Central memory CD8-positive, alpha-beta T cell (primary cell): Measurements from ENCODE around the gene SHISA6.

Experiments used
- ATAC-seq: fragments of 150-1000 bp; cut with Tn5 transposase; replicated peaks from 2 replicates; pipeline ENCODE4 v1.10.0; 2022; ENCODE audit warnings: mild to moderate bottlenecking, moderate FRiP score, moderate number of reproducible peaks; ENCODE audit not compliant: poor library complexity, severe bottlenecking; ENCODE audit errors: extremely low read depth
- DNase-seq, 2 donors: peaks; one replicate each; pipeline ENCODE4 v3.0.0; 2021; ENCODE audit warnings: low spot score in 2 of 2
- H3K27ac Mint-ChIP-seq: one replicate; pipeline ENCODE4 v1.8.0; 2022; ENCODE audit warnings: low read depth, mild to moderate bottlenecking, moderate library complexity, mixed read lengths
- H3K27me3 Mint-ChIP-seq: one replicate; pipeline ENCODE4 v1.8.0; 2022; ENCODE audit warnings: mixed read lengths
- H3K36me3 Mint-ChIP-seq: one replicate; pipeline ENCODE4 v1.8.0; 2022; ENCODE audit warnings: mild to moderate bottlenecking, moderate library complexity, mixed read lengths; ENCODE audit not compliant: insufficient read depth
- H3K4me1 Mint-ChIP-seq: one replicate; pipeline ENCODE4 v1.8.0; 2022; ENCODE audit warnings: mixed read lengths
- H3K4me3 Mint-ChIP-seq: one replicate; pipeline ENCODE4 v1.8.0; 2022; ENCODE audit warnings: mild to moderate bottlenecking, moderate library complexity, mixed read lengths
- H3K9me3 Mint-ChIP-seq: one replicate; pipeline ENCODE4 v1.8.0; 2022; ENCODE audit warnings: mixed read lengths

SHISA6 gene

GRCh38 chr17:11273596-11273995 lies 32.6 kb downstream of the SHISA6 start:
- no peak for DNase-seq
- Mint-ChIP-seq H3K27me3 (no peaks in the 10 kb centered on the region), H3K4me3 (no peak overlapping the region), H3K36me3 (no peaks in the 10 kb centered on the region), H3K27ac (no peak overlapping the region), H3K4me1 (no peaks in the 10 kb centered on the region), H3K9me3 (peaks cover 11% of the 10 kb centered on the region)
- ATAC-seq, result no peak

DNA sequence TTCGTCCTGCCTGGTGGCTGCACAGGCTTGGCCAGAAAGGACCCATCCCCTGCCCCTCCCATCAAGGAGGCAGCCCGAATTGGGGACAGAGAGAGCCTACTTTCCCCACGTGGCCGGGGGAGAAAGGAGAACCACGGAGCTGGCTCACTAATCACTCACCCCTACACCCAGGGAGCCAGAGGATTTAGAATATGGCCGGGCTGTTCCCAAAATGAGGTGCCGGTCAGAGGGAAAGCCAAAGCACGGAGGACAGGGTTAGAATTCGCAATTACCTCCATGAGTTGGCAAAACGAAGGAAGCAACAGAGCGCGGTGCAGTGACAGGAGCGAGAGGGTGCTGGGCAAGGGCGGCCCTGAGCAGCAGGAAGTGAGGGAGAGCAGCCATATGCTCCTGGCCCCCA lies 33.1 kb downstream of the SHISA6 start:
- no peaks in the 10 kb centered on the region for H3K36me3 Mint-ChIP-seq
- DNase-seq (no peak), ATAC-seq (no peak)
- H3K27me3 Mint-ChIP-seq, result no peaks in the 10 kb centered on the region
- peaks cover 10% of the 10 kb centered on the region for H3K9me3 Mint-ChIP-seq
- H3K27ac Mint-ChIP-seq, result no peak overlapping the region
- no peaks in the 10 kb centered on the region for H3K4me1 Mint-ChIP-seq
- H3K4me3 Mint-ChIP-seq, result no peak overlapping the region

DNA sequence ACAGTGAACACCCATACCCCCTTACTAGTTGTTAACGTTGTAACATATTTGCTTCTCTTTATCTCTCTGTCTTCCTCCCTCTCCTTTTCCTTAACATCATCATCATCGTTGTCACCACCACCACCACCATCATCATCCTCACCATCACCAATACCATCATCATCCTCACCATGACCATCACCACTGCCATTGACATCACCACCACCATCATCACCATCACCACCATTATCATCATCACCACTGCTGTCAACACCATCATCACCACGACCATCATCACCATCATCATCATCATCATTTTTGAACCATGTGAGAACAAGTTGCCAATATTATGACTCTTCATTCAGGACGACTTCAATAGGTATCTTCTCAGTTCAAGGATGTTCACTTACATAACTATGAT lies 35.5 kb downstream of the SHISA6 start:
- no peaks in the 10 kb centered on the region for H3K27me3 Mint-ChIP-seq
- ATAC-seq (no peak), DNase-seq (no peak)
- H3K4me3 Mint-ChIP-seq, result no peak overlapping the region
- no peak overlapping the region for H3K27ac Mint-ChIP-seq
- H3K9me3 Mint-ChIP-seq, result peaks cover 10% of the 10 kb centered on the region
- H3K4me1 Mint-ChIP-seq, result no peaks in the 10 kb centered on the region
- H3K36me3 Mint-ChIP-seq, result no peaks in the 10 kb centered on the region

DNA sequence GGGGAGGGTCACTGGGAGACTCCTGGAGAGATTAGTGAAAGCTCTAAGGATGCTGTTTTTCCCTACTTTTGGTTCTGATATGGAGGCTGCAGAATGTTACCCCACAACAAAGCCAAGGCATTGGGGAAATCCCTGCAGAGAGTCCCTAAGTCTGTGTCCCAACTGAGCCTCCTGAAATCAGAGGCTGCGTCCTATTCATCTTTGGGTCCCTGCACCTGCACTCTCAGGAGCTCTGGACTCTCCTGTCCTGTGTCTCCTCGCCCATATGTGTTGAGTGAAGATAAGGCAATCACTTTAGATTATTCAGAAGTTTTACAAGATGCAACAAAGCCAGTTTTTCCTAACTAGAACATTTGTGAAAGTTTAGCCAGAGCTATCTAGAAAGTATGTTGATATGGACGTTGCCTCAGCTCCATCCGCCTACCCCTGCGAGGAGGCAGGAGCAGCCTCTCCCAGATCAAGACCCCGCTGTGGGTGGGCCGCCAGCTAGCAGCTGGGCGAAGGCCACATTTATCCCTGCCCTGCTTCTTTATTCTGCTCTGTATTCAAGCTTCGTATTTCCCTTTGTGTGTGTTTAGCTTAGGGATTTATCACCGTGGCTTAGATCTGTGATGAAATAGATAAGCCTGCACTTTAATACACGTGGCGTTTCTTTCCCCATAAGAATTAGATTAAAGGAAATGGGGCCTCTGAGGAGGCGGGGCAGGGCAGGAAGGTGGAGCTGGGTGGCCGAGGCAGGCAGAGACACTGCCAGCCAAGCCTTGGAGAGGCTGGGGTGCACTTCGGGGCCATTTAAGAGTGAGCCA lies 37.4 kb downstream of the SHISA6 start:
- Mint-ChIP-seq H3K4me1 (no peaks in the 10 kb centered on the region), H3K9me3 (peaks cover 5% of the 10 kb centered on the region), H3K27ac (no peak overlapping the region), H3K36me3 (no peaks in the 10 kb centered on the region), H3K4me3 (no peak overlapping the region), H3K27me3 (no peaks in the 10 kb centered on the region)
- DNase-seq, result no peak
- no peak for ATAC-seq

DNA sequence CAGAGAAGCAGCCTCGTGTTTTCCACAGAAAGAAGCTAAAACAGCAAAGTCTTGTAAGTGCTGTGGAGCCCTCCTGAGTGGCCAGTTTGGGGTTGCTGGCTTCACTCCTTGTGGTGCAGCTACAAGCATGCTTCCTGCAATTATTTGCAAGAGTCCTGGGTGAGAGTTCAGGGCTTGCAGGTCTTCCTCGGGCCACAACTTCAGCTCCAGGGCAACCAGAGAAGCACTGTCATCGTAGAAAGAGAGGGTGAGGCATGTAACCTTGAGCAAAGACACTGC lies 37.9 kb downstream of the SHISA6 start:
- H3K4me1 Mint-ChIP-seq, result no peaks in the 10 kb centered on the region
- ATAC-seq (no peak), DNase-seq (no peak)
- no peaks in the 10 kb centered on the region for H3K27me3 Mint-ChIP-seq
- H3K4me3 Mint-ChIP-seq, result no peak overlapping the region
- H3K36me3 Mint-ChIP-seq, result no peaks in the 10 kb centered on the region
- peaks cover 5% of the 10 kb centered on the region for H3K9me3 Mint-ChIP-seq
- H3K27ac Mint-ChIP-seq, result no peak overlapping the region

DNA sequence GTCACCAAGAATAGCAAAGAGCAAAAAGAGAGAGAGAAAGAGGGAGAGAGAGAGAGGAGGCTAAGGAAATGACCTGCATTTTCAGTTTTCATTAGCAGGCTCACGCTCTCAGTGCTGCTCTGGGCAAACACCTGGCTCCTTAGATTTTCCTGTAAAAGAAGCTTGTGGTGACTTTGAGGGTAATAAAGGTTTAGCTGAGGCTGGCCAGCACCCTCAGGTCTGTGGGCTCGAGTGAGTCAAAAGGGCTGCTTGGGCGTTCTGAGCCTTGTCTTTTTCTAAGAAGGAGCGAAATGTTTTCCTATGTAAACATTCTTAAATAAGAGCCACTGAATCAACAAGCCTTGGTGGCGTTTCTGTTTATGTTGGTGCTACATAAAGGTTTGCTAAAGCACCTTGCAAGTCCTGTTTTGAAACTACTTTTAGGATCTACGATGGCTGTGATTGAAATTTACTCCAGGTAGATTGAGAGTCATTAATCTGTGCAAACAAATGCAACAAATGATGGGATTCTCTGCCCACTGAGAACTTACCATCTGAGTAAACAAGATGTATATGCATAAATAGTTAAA lies 38.8 kb downstream of the SHISA6 start:
- Mint-ChIP-seq H3K36me3 (no peaks in the 10 kb centered on the region), H3K27ac (no peak overlapping the region), H3K4me3 (no peak overlapping the region), H3K27me3 (no peaks in the 10 kb centered on the region), H3K9me3 (peaks cover 12% of the 10 kb centered on the region), H3K4me1 (no peaks in the 10 kb centered on the region)
- ATAC-seq, result no peak
- DNase-seq, result no peak

DNA sequence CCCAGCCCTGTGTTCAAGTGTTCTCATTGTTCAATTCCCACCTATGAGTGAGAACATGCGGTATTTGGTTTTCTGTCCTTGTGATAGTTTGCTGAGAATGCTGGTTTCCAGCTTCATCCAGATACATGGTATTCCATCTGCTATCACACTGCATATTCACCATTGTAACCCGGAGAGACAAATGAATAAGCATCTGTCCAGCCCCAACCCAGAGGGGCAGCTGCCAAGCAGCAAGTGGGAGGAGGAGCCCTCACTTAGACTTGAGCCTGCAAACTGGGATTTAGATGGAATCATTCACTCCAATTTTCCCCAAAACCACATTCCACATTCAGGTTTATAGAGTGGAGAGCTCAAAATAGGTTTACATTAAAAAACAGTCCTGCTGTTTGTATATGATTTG lies 41.6 kb downstream of the SHISA6 start:
- Mint-ChIP-seq H3K9me3 (peaks cover 12% of the 10 kb centered on the region), H3K4me3 (no peak overlapping the region), H3K36me3 (no peaks in the 10 kb centered on the region), H3K27ac (no peak overlapping the region), H3K27me3 (no peaks in the 10 kb centered on the region), H3K4me1 (no peaks in the 10 kb centered on the region)
- DNase-seq (no peak), ATAC-seq (no peak)

GRCh38 chr17:11284811-11285210 lies 43.8 kb downstream of the SHISA6 start:
- H3K27me3 Mint-ChIP-seq, result no peaks in the 10 kb centered on the region
- H3K4me3 Mint-ChIP-seq, result no peak overlapping the region
- H3K36me3 Mint-ChIP-seq, result no peaks in the 10 kb centered on the region
- DNase-seq (no peak), ATAC-seq (no peak)
- no peaks in the 10 kb centered on the region for H3K4me1 Mint-ChIP-seq
- no peak overlapping the region for H3K27ac Mint-ChIP-seq
- peaks cover 12% of the 10 kb centered on the region for H3K9me3 Mint-ChIP-seq

DNA sequence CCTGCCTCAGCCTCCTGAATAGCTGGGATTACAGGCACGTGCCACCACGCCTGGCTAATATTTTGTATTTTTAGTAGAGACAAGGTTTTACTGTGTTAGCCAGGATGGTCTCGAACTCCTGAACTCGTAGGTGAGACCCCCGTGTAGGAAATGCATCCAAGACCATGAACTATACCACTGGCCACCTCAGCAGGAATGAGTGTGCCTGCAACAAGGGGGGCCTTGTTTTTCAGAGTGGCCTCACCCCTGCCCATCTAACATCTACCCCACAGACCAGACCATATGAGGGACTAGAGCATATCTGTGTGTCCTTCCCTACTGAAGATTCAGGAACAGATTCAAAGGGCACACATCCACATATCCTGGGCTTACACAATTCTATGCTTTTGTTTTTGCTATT lies 44.9 kb downstream of the SHISA6 start:
- Mint-ChIP-seq H3K4me1 (no peaks in the 10 kb centered on the region), H3K4me3 (no peak overlapping the region), H3K9me3 (peaks cover 12% of the 10 kb centered on the region), H3K27me3 (no peaks in the 10 kb centered on the region), H3K36me3 (no peaks in the 10 kb centered on the region), H3K27ac (no peak overlapping the region)
- no peak for ATAC-seq
- DNase-seq, result no peak

DNA sequence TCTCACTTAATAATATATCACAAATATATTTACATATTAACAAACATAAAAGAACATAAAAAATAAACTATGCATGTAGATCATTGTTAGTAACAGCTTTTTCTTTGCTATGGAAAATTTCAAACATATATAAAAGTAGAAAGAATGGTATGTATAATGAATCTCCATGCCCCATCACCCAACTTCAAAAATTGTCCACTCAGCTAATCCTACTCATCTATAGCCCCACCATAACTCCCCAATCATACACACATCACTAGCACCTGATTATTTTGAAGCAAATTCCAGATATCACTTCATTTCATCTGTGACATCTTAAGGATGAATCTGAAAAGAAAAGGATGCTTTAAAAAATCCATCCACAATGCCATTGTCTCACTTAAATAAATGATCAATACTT lies 46.8 kb downstream of the SHISA6 start:
- no peak for DNase-seq
- Mint-ChIP-seq H3K9me3 (peaks cover 7% of the 10 kb centered on the region), H3K4me3 (no peak overlapping the region), H3K36me3 (no peaks in the 10 kb centered on the region), H3K27ac (no peak overlapping the region), H3K27me3 (no peaks in the 10 kb centered on the region), H3K4me1 (no peaks in the 10 kb centered on the region)
- ATAC-seq, result no peak

DNA sequence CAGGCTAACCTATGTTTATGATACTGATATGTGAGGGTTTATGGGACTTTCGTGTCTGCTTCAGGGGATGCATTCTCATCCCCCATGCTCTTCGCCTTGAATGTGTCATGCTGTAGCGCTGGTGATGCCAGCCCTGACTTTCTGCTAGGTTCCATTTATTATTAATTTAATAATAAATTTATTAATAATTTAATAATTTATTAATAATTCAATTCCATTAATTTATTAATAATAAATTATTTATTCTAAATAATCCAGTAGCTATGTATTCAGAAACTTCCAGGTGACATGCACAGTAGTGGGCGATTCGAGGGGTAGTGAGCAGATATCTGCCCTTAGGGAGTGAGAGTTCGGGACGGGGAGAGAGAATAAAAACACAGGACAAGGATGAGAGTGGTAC lies 49.8 kb downstream of the SHISA6 start:
- H3K27me3 Mint-ChIP-seq, result no peaks in the 10 kb centered on the region
- no peaks in the 10 kb centered on the region for H3K9me3 Mint-ChIP-seq
- ATAC-seq (no peak), DNase-seq (no peak)
- no peaks in the 10 kb centered on the region for H3K36me3 Mint-ChIP-seq
- no peak overlapping the region for H3K27ac Mint-ChIP-seq
- no peak overlapping the region for H3K4me3 Mint-ChIP-seq
- no peaks in the 10 kb centered on the region for H3K4me1 Mint-ChIP-seq

- H3K9me3 Mint-ChIP-seq, result peaks cover 8% of the 10 kb centered on the region
- H3K27ac Mint-ChIP-seq, result no peak overlapping the region
- no peak for ATAC-seq
- DNase-seq, result no peak
- no peaks in the 10 kb centered on the region for H3K27me3 Mint-ChIP-seq
- no peaks in the 10 kb centered on the region for H3K4me1 Mint-ChIP-seq
- H3K4me3 Mint-ChIP-seq, result no peak overlapping the region
- H3K36me3 Mint-ChIP-seq, result no peaks in the 10 kb centered on the region
Observed at GRCh38 chr17:11292491-11292890, 51.5 kb downstream of the SHISA6 start.

GRCh38 chr17:11293480-11293879 lies 52.5 kb downstream of the SHISA6 start:
- DNase-seq (no peak), ATAC-seq (no peak)
- Mint-ChIP-seq H3K27ac (no peak overlapping the region), H3K4me3 (no peak overlapping the region), H3K4me1 (no peaks in the 10 kb centered on the region), H3K36me3 (no peaks in the 10 kb centered on the region), H3K9me3 (peaks cover 8% of the 10 kb centered on the region), H3K27me3 (no peaks in the 10 kb centered on the region)
